Pancreas (tissue), 10 donors: ENCODE results near the gene LIMS1. TPM values are rescaled to one million over a fixed set of nuclear protein-coding genes. Genes with fewer than 3 reads are reported as not detected.

Experiments
- ATAC-seq, 4 donors: fragments of 200-7000 bp; cut with Tn5 transposase; one replicate each; pipeline versions ENCODE4 v1.8.0 to v1.9.1; 2020; ENCODE audit warnings: mild to moderate bottlenecking in 4 of 4, moderate library complexity in 4 of 4
- DNase-seq, 6 donors: peaks; one replicate each; pipeline ENCODE4 v3.0.0-alpha.2; 2020
- FAIRE-seq: peaks from 2 replicates; lab custom pipeline; 2012; peaks lifted over from hg19 to GRCh38; lab: Jason Lieb, UNC
- H3K27ac ChIP-seq, 4 donors: fragments of 200-600 bp; sonication (generic); 1 replicate in 3 of 4; 2 replicates in 1 of 4; pipeline versions ENCODE4 v1.5.0 to v1.8.0; 2020
- H3K27me3 ChIP-seq, 4 donors: fragments of 200-600 bp; one replicate each; pipeline ENCODE4 v1.8.0; 2021
- H3K36me3 ChIP-seq, 3 donors: fragments of 200-600 bp; sonication (generic) in 1 of 3; one replicate each; pipeline versions ENCODE4 v1.5.0 to v1.8.0; 2020 to 2021
- H3K4me1 ChIP-seq, 3 donors: fragments of 200-600 bp; one replicate each; pipeline ENCODE4 v1.8.0; 2021
- H3K4me3 ChIP-seq, 4 donors: fragments of 200-600 bp; sonication (generic) in 2 of 4; one replicate each; pipeline versions ENCODE4 v1.5.0 to v1.8.0; 2020 to 2021
- H3K9me3 ChIP-seq, 4 donors: fragments of 200-600 bp; one replicate each; pipeline ENCODE4 v1.8.0; 2021
- CTCF ChIP-seq, 4 donors: fragments of 200-600 bp; sonication (generic) in 3 of 4; IDR thresholded peaks; one replicate each; pipeline versions ENCODE4 v1.5.0 to v1.8.0; 2021; ENCODE audit warnings: antibody characterized with exemption in 4 of 4
- WGBS, 2 donors: extraction: QIAGEN DNeasy Blood & Tissue Kit; methylation state at CpG; one replicate each; pipeline ENCODE4 v1.1.7; 2013; 5-methylcytosine and 5-hydroxymethylcytosine counted together
- intact Hi-C, 3 donors: fragments of 100-400 bp; cut with DNase I; formaldehyde crosslinking; loops; one replicate each; pipeline versions ENCODE4 v1.11.1 to v1.14.2; 2022
- polyA plus RNA-seq, 2 donors: library from polyadenylated mRNA; stranded (reverse); fragments of 200-250 nt; gene quantifications; one replicate each; pipeline ENCODE4 v1.2.3, GENCODE V29; 2013
- total RNA-seq, 6 donors: library from RNA; stranded (reverse); fragmentation: NEBNext Ultra II Directional in 4 of 6; extraction: Animal tissue kit (Norgen Biotek cat#: 25700) in 4 of 6; gene quantifications; one replicate each; pipeline versions ENCODE4 v1.2.1 to v1.2.4, GENCODE V29; 2021 to 2023
- donor health status: healthy with polysubstance abuse.
- donor health status: DM: no; HTN: no; CAD: no; lungs with moderate emphysema.
- donor health status: DM: no; HTN: no; CAD: no.
- donor health status: control.
- donor health status: control.
- donor health status: Bipolar disorder and iron deficiency.
- donor health status: DM: yes; HTN: yes; CAD: no.
- donor health status: DM: no; HTN: no; CAD: no.
- donor health status: DM: no; HTN: no; CAD: no.
- donor health status: DM: yes; HTN: yes; CAD: no.

The LIMS1 gene
- total and polyA plus RNA-seq, 8 donors, result 7.9 to 45.7 (median 17.4) TPM

DNA sequence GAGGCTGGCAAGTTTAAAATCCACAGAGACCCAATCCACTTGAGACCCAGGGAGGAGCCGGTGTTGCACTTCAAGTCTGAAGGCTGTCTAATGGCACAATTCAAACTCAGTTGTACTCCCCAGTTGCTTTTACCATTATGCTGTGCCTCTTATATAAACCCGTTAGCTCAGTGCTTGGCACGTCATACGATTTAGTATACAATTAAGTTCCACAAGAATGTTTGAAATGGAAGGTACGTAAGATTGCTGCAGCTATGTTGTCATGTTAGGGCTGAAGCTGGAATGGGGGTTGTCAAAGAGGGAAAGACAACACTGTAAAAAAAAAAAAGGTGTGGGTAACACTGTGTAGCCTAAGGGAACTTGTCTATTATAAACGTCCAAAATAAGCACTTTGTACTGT lies 30.2 kb downstream of the LIMS1 start:
- ATAC-seq, result no peak
- H3K27ac ChIP-seq, result no peak overlapping the region
- intact Hi-C loops, result no loop called here
- no peak overlapping the region for H3K4me3 ChIP-seq
- H3K9me3 ChIP-seq, result no peaks in the 10 kb centered on the region
- peaks cover 0 to 14% (median 11%) of the 10 kb centered on the region in 3 donors for H3K4me1 ChIP-seq
- TF ChIP-seq CTCF (IDR thresholded peaks at IDR 0.05), result no peak
- no peak for FAIRE-seq
- 42 to 66% methylated on average over 6 of the region's 6 CpGs for WGBS, 2 donors
- no peaks in the 10 kb centered on the region for H3K36me3 ChIP-seq
- no peak for DNase-seq
- no peaks in the 10 kb centered on the region for H3K27me3 ChIP-seq

DNA sequence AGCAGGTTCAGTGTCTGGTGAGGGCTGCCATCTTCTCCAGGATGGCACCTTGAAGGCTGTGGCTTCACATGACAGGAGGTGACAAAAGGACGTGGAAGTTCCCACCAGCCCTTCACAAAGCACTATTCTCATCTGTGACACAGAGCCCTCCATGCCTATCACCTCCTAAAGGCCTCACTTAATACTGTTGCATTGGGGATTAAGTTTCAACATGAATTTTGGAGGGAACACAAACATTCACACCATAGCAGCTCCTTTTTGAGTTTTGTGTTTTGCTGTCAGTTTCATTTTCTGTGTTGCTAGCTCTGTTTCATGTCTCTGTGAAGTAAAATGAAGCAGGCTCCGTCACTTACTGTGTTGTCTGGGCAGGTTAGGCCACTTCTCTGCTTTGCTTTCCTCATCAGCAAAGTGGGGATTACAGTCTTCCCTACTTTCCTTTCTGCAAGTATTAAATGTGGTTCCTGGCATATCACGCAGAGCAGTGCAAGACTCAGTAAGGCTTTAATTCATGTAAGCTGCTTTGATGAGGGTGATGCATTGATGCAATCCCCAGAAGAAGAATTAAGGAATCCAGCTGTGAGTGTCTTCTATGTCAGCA lies 31.6 kb downstream of the LIMS1 start:
- H3K4me3 ChIP-seq, result no peak overlapping the region
- intact Hi-C loops, result no loop called here
- no peaks in the 10 kb centered on the region for H3K27me3 ChIP-seq
- 89 to 92% methylated on average over 3 of the region's 3 CpGs for WGBS, 2 donors
- H3K36me3 ChIP-seq, result no peaks in the 10 kb centered on the region
- ATAC-seq, result no peak
- H3K4me1 ChIP-seq, result peaks cover 0 to 5% (median 3%) of the 10 kb centered on the region in 3 donors
- no peak for DNase-seq
- no peak for FAIRE-seq
- no peaks in the 10 kb centered on the region for H3K9me3 ChIP-seq
- TF ChIP-seq CTCF (IDR thresholded peaks at IDR 0.05), result no peak
- no peak overlapping the region for H3K27ac ChIP-seq

DNA sequence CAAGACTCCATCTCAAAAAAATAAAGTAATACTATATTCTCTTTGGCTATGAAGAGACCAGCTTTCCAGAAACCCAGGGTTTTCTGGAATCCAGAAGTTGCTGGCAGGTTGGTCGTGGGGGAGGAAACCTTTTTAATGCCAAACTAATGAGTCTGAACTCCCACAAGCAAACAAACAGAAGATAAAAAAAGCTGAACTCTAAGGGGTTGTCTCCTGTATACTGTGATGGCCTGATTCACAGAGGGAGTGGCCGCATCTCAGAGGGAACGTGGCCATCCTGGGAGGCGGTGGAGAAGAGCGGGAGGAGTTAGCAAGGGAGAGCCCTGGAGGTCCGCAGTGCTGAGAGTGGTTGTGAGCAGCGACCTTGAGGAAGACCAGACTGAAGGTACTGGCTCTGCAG lies 36.1 kb downstream of the LIMS1 start:
- H3K4me3 ChIP-seq, result no peak overlapping the region
- no peak for TF ChIP-seq CTCF (IDR thresholded peaks at IDR 0.05)
- H3K4me1 ChIP-seq, result peaks cover 3 to 18% (median 6%) of the 10 kb centered on the region in 3 donors
- H3K27ac ChIP-seq, result no peak overlapping the region
- intact Hi-C loops, result no loop called here
- H3K27me3 ChIP-seq, result no peaks in the 10 kb centered on the region
- no peak for FAIRE-seq
- no peaks in the 10 kb centered on the region for H3K9me3 ChIP-seq
- DNase-seq, result no peak
- 80 to 81% methylated on average over 7 of the region's 7 CpGs for WGBS, 2 donors
- no peaks in the 10 kb centered on the region for H3K36me3 ChIP-seq
- ATAC-seq, result peak in 2 of 4 donors; percentile 10 to 26

DNA sequence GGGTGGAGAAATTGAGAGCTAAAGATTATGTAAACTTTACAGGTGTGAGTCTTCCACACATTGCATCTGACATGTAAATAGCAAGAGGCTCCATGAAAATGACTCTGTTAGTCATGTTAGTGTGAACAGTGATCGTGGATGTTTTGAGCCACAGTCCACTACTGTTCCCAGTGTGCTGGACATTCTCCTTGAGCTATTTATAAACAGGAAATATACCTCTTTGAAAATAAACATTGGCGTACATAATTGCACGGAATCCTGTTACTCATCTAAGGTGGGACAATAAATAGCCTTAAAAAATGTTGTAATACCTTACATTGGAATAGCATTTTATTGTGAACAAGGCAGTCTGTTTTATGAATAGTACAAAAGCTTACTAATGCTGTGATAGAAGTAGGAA lies 37.0 kb downstream of the LIMS1 start:
- Histone ChIP-seq H3K27ac (no peak overlapping the region), H3K36me3 (no peaks in the 10 kb centered on the region), H3K4me1 (peaks cover 7 to 25% (median 15%) of the 10 kb centered on the region in 3 donors), H3K4me3 (no peak overlapping the region), H3K27me3 (no peaks in the 10 kb centered on the region), H3K9me3 (no peaks in the 10 kb centered on the region)
- DNase-seq (no peak), ATAC-seq (no peak), FAIRE-seq (no peak)
- no peak for TF ChIP-seq CTCF (IDR thresholded peaks at IDR 0.05)
- intact Hi-C loops, result no loop called here
- 60 to 71% methylated on average over 3 of the region's 3 CpGs for WGBS, 2 donors

DNA sequence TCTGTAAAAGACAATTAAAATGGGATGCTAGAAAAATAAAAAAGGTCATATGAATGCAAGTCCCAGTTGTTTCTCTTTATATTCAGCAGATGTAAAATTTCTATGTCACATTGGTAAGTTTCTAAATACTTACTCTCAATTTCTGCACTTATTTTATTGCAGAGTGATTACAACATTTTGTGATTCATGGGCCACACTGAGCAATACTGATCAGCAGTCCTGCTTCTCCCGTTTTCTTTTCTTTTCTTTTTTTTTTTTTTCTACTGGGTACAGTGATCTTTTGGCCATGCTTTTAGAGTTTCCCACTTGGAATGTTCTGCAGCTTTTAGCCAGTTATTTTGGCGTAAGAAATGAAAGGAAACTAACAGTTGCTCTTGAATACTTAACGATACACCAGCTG lies 38.8 kb downstream of the LIMS1 start:
- Histone ChIP-seq H3K27ac (no peak overlapping the region), H3K27me3 (no peaks in the 10 kb centered on the region), H3K4me3 (no peak overlapping the region), H3K36me3 (no peaks in the 10 kb centered on the region), H3K9me3 (no peaks in the 10 kb centered on the region), H3K4me1 (peaks cover 7 to 25% (median 18%) of the 10 kb centered on the region in 3 donors)
- ATAC-seq (peak in 2 of 4 donors; percentile 32 to 65), DNase-seq (no peak), FAIRE-seq (no peak)
- TF ChIP-seq CTCF (IDR thresholded peaks at IDR 0.05), result no peak
- intact Hi-C loops, result no loop called here
- WGBS, 2 donors, result 67 to 73% methylated on average over 3 of the region's 3 CpGs
